GM21576 (cell line): Measurements from ENCODE around the gene ARID3B.
"Not testable (repeated sequence)": the region's sequence is repeated elsewhere in the genome, so short reads cannot be mapped to it uniquely, and the experiment has no call there.

Source experiments
- ATAC-seq: cut with Tn5 transposase; IDR thresholded peaks from one replicate; pipeline ENCODE4 v1.9.1; 2021; ENCODE audit warnings: mild to moderate bottlenecking, moderate library complexity; ENCODE audit not compliant: unreplicated experiment

The ARID3B gene

GRCh38 chr15:74618841-74619596 lies 78.0 kb downstream of the ARID3B start:
- no peak for ATAC-seq

GRCh38 chr15:74619916-74620635 lies 79.1 kb downstream of the ARID3B start:
- no peak for ATAC-seq

GRCh38 chr15:74620636-74621545 lies 79.9 kb downstream of the ARID3B start:
- ATAC-seq: peak; percentile 49

GRCh38 chr15:74621546-74621920 lies 80.5 kb downstream of the ARID3B start:
- ATAC-seq: no peak

- no peak for ATAC-seq
Observed at GRCh38 chr15:74621936-74622335, 80.9 kb downstream of the ARID3B start.

- no peak for ATAC-seq
Observed at GRCh38 chr15:74622758-74623157, 81.7 kb downstream of the ARID3B start.

GRCh38 chr15:74624020-74624602 lies 83.1 kb downstream of the ARID3B start:
- ATAC-seq: no peak

GRCh38 chr15:74625693-74626092 lies 84.7 kb downstream of the ARID3B start:
- ATAC-seq: no peak

- ATAC-seq: no peak
Observed at GRCh38 chr15:74626336-74626735, 85.3 kb downstream of the ARID3B start.

DNA sequence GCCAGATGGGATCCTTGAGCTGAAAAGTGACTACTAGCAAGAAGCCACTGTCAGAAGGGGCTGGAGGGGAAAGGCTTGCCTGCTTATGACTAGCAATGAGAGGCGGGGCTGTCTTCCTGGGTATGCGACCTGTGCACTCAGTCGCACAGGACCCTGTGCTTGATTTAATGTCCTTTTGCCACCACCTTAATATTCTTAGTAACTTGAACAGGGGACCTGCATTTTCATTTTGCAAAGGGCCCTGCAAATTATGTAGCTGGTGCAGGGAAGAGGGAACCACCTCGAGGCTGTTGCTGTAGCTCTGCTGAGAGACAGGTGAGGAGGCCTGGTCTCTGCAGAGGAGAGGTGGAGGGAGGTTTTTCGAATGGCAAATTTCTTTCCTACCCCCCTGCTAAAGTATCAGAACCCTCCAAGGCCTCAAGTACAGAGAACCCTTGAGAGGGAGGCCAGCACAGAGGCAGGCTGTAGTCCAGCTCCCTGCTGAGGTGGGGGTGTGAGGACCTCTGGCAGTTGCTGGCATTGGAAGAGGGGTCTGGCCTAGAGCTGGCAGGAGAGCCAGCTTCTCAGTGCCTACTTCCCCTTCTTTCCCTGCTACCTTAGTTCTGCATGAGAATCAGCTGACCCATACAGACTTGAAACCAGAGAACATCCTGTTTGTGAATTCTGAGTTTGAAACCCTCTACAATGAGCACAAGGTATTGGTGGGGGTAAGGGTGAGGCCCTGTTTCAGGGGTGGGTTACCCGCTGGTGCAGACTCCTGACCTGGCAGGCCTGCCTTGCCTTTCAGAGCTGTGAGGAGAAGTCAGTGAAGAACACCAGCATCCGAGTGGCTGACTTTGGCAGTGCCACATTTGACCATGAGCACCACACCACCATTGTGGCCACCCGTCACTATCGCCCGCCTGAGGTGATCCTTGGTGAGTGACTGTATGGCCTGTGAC lies 86.0 kb downstream of the ARID3B start:
- peak; percentile 54 for ATAC-seq

DNA sequence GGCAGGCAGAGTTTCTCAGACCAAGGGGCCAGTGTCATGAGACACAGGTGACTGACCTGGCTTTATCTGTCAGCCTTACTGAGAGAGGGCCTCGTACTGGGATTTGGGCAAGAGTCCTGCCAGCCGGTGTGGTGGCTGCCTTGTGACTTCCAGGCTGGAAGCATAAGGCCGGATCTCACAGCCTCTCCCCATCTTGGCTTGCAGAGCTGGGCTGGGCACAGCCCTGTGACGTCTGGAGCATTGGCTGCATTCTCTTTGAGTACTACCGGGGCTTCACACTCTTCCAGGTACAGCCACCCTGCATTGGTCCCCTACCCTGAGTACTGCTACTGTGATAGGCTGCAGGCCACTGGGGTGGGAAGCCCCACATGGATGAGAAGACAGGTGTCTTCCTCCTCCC lies 86.7 kb downstream of the ARID3B start:
- ATAC-seq: no peak

DNA sequence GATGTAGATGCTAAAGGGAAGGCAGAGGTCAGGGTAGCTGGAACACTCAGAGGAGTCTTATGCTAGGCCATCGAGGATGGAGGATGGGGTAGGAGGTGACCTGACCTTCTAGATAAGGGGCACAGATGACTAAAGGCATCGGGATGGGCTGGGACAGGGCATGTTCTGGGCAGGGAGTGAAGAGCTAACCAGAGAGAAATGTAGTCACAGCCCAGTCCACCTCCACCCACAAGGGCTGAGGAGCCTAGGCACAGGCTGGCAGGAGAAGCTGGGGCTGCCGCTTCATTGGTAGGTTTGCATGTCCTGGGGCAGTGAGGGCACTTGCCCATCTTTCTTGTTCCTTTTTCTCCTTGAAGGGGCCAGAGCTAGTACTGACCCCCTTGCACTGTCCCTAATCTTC lies 87.2 kb downstream of the ARID3B start:
- ATAC-seq: no peak

DNA sequence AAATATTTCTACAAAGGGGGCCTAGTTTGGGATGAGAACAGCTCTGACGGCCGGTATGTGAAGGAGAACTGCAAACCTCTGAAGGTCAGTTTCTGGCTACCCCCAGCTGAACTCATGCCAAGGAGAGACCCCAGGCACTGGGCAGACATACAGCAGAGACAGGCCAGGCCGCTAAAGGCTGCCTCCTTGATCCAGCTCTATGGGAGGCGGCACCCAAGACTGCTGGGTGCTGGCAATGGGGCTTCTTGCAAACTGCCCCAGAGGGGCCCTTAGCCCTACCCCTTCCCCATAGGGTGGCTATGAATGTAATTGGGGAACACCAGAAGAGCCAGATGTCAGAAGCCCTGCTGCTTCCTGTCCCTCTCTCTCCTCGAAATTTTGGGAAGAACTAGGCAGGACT lies 87.9 kb downstream of the ARID3B start:
- no peak for ATAC-seq

GRCh38 chr15:74629696-74630095 lies 88.7 kb downstream of the ARID3B start:
- ATAC-seq: not testable (repeated sequence)

GRCh38 chr15:74630284-74631086 lies 89.5 kb downstream of the ARID3B start:
- ATAC-seq: no peak

DNA sequence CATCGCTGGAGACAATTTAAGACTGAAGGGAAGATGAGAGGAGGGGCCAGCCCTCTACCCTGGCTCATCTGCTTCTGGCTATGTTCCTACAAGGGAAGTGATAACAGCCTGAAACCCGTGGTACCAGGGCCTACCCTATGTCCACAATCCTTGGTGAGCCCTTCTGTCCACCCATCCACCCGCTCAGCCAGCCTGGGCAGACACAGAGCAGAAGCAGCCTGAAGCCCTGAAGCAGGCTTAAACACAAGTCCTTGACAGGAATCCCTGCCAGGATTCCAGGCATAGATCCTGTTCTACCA lies 90.0 kb downstream of the ARID3B start:
- no peak for ATAC-seq

GRCh38 chr15:74631408-74631807 lies 90.4 kb downstream of the ARID3B start:
- no peak for ATAC-seq

GRCh38 chr15:74631935-74632560 lies 91.0 kb downstream of the ARID3B start:
- ATAC-seq: no peak

- ATAC-seq: no peak
Observed at GRCh38 chr15:74632601-74633000, 91.6 kb downstream of the ARID3B start.
